Naive B cell (primary cell): ENCODE data around the gene PACRG. TPM values are rescaled to one million over a fixed set of nuclear protein-coding genes. Genes with fewer than 3 reads are reported as not detected.

Experiments
- ATAC-seq, 2 donors: fragments of 150-1000 bp; cut with Tn5 transposase; 2 replicates each; pipeline ENCODE4 v1.10.0; 2021; ENCODE audit warnings: low read depth in 2 of 2, mild to moderate bottlenecking in 2 of 2, moderate library complexity in 2 of 2
- DNase-seq: peaks from one replicate; pipeline ENCODE4 v3.0.0; 2022
- H3K27ac Mint-ChIP-seq, 6 donors: one replicate each; pipeline ENCODE4 v1.8.0; 2020 to 2022; ENCODE audit warnings: mild to moderate bottlenecking in 6 of 6, mixed read lengths in 6 of 6, moderate library complexity in 5 of 6, inconsistent platforms in 2 of 6
- H3K27me3 Mint-ChIP-seq, 3 donors: one replicate each; pipeline ENCODE4 v1.8.0; 2021 to 2022; ENCODE audit warnings: mixed read lengths in 3 of 3, mild to moderate bottlenecking in 1 of 3
- H3K36me3 Mint-ChIP-seq, 2 donors: one replicate each; pipeline ENCODE4 v1.8.0; 2020 to 2022; ENCODE audit warnings: mixed read lengths in 2 of 2, inconsistent platforms in 1 of 2, mild to moderate bottlenecking in 1 of 2
- H3K4me1 Mint-ChIP-seq, 3 donors: one replicate each; pipeline ENCODE4 v1.8.0; 2020 to 2022; ENCODE audit warnings: mixed read lengths in 3 of 3, inconsistent platforms in 1 of 3, mild to moderate bottlenecking in 1 of 3, moderate library complexity in 1 of 3
- H3K4me3 Mint-ChIP-seq, 8 donors: one replicate each; pipeline ENCODE4 v1.8.0; 2020 to 2022; ENCODE audit warnings: mild to moderate bottlenecking in 8 of 8, mixed read lengths in 8 of 8, moderate library complexity in 8 of 8, inconsistent platforms in 2 of 8
- H3K9me3 Mint-ChIP-seq, 7 donors: one replicate each; pipeline ENCODE4 v1.8.0; 2020 to 2022; ENCODE audit warnings: mixed read lengths in 7 of 7, mild to moderate bottlenecking in 5 of 7, inconsistent platforms in 2 of 7, moderate library complexity in 1 of 7
- polyA plus RNA-seq, 6 donors: library from polyadenylated mRNA; unstranded; fragments of 300-500 nt; fragmentation: Illumina TruSeq; gene quantifications; one replicate each; pipeline ENCODE4 v1.2.3, GENCODE V29; 2021; ENCODE audit warnings: low read depth in 6 of 6

PACRG gene
- polyA plus RNA-seq, 6 donors from 2014 or later = not detected

GRCh38 chr6:163122365-163122764 is 394.6 kb downstream of the PACRG start:
- no peak overlapping the region for H3K27ac Mint-ChIP-seq
- H3K4me1 Mint-ChIP-seq = no peaks in the 10 kb centered on the region
- DNase-seq (no peak), ATAC-seq (no peak)
- H3K4me3 Mint-ChIP-seq = peak overlapping the region in 1 of 8 donors; percentile 21
- H3K36me3 Mint-ChIP-seq = no peaks in the 10 kb centered on the region
- H3K9me3 Mint-ChIP-seq = peaks cover 0 to 7% (median 3%) of the 10 kb centered on the region in 7 donors
- H3K27me3 Mint-ChIP-seq = no peaks in the 10 kb centered on the region

- H3K4me1 Mint-ChIP-seq = no peaks in the 10 kb centered on the region
- H3K9me3 Mint-ChIP-seq = peaks cover 0 to 7% (median 3%) of the 10 kb centered on the region in 7 donors
- H3K27ac Mint-ChIP-seq = no peak overlapping the region
- H3K27me3 Mint-ChIP-seq = no peaks in the 10 kb centered on the region
- no peak for ATAC-seq
- no peak for DNase-seq
- H3K4me3 Mint-ChIP-seq = no peak overlapping the region
- no peaks in the 10 kb centered on the region for H3K36me3 Mint-ChIP-seq
Measured at GRCh38 chr6:163123098-163123497, 395.3 kb downstream of the PACRG start.

- ATAC-seq = no peak
- Mint-ChIP-seq H3K27me3 (no peaks in the 10 kb centered on the region), H3K4me3 (no peak overlapping the region), H3K36me3 (no peaks in the 10 kb centered on the region), H3K4me1 (no peaks in the 10 kb centered on the region), H3K9me3 (peaks cover 0 to 7% (median 3%) of the 10 kb centered on the region in 7 donors), H3K27ac (peak overlapping the region in 1 of 6 donors; percentile 28)
- no peak for DNase-seq
Measured at GRCh38 chr6:163126741-163127140, 399.0 kb downstream of the PACRG start.

GRCh38 chr6:163127587-163127986 is 399.8 kb downstream of the PACRG start:
- no peaks in the 10 kb centered on the region for H3K4me1 Mint-ChIP-seq
- H3K4me3 Mint-ChIP-seq = no peak overlapping the region
- no peaks in the 10 kb centered on the region for H3K36me3 Mint-ChIP-seq
- DNase-seq = no peak
- H3K27me3 Mint-ChIP-seq = no peaks in the 10 kb centered on the region
- no peak for ATAC-seq
- H3K9me3 Mint-ChIP-seq = peaks cover 0 to 4% (median 2%) of the 10 kb centered on the region in 7 donors
- no peak overlapping the region for H3K27ac Mint-ChIP-seq

GRCh38 chr6:163128324-163128723 is 400.6 kb downstream of the PACRG start:
- DNase-seq (no peak), ATAC-seq (no peak)
- Mint-ChIP-seq H3K4me1 (no peaks in the 10 kb centered on the region), H3K27ac (no peak overlapping the region), H3K27me3 (no peaks in the 10 kb centered on the region), H3K36me3 (no peaks in the 10 kb centered on the region), H3K9me3 (peaks cover 0 to 7% (median 2%) of the 10 kb centered on the region in 7 donors), H3K4me3 (no peak overlapping the region)

GRCh38 chr6:163132050-163132750 is 404.4 kb downstream of the PACRG start:
- Mint-ChIP-seq H3K27me3 (peaks cover 0 to 2% (median 0%) of the 10 kb centered on the region in 3 donors), H3K9me3 (peaks cover 0 to 4% (median 2%) of the 10 kb centered on the region in 7 donors), H3K27ac (no peak overlapping the region), H3K36me3 (no peaks in the 10 kb centered on the region), H3K4me3 (no peak overlapping the region), H3K4me1 (no peaks in the 10 kb centered on the region)
- no peak for ATAC-seq
- DNase-seq = no peak

GRCh38 chr6:163133017-163133416 is 405.2 kb downstream of the PACRG start:
- no peaks in the 10 kb centered on the region for H3K4me1 Mint-ChIP-seq
- no peaks in the 10 kb centered on the region for H3K36me3 Mint-ChIP-seq
- peaks cover 0 to 8% (median 0%) of the 10 kb centered on the region in 3 donors for H3K27me3 Mint-ChIP-seq
- H3K4me3 Mint-ChIP-seq = no peak overlapping the region
- ATAC-seq (no peak), DNase-seq (no peak)
- peaks cover 0 to 4% (median 2%) of the 10 kb centered on the region in 7 donors for H3K9me3 Mint-ChIP-seq
- H3K27ac Mint-ChIP-seq = no peak overlapping the region

GRCh38 chr6:163133691-163134090 is 405.9 kb downstream of the PACRG start:
- no peak overlapping the region for H3K4me3 Mint-ChIP-seq
- no peak for ATAC-seq
- peaks cover 0 to 4% (median 2%) of the 10 kb centered on the region in 7 donors for H3K9me3 Mint-ChIP-seq
- no peak overlapping the region for H3K27ac Mint-ChIP-seq
- peaks cover 0 to 8% (median 0%) of the 10 kb centered on the region in 3 donors for H3K27me3 Mint-ChIP-seq
- no peaks in the 10 kb centered on the region for H3K36me3 Mint-ChIP-seq
- no peaks in the 10 kb centered on the region for H3K4me1 Mint-ChIP-seq
- no peak for DNase-seq

- no peak for DNase-seq
- H3K27ac Mint-ChIP-seq = no peak overlapping the region
- peaks cover 0 to 5% (median 3%) of the 10 kb centered on the region in 7 donors for H3K9me3 Mint-ChIP-seq
- no peak for ATAC-seq
- H3K36me3 Mint-ChIP-seq = no peaks in the 10 kb centered on the region
- peaks cover 3 to 17% (median 5%) of the 10 kb centered on the region in 3 donors for H3K27me3 Mint-ChIP-seq
- no peaks in the 10 kb centered on the region for H3K4me1 Mint-ChIP-seq
- no peak overlapping the region for H3K4me3 Mint-ChIP-seq
Measured at GRCh38 chr6:163136681-163137397, 409.1 kb downstream of the PACRG start.

GRCh38 chr6:163137398-163137881 is 409.7 kb downstream of the PACRG start:
- ATAC-seq = no peak
- Mint-ChIP-seq H3K27me3 (peaks cover 3 to 17% (median 5%) of the 10 kb centered on the region in 3 donors), H3K9me3 (peaks cover 0 to 5% (median 3%) of the 10 kb centered on the region in 7 donors), H3K27ac (no peak overlapping the region), H3K36me3 (no peaks in the 10 kb centered on the region), H3K4me3 (peak overlapping the region in 1 of 8 donors; percentile 76), H3K4me1 (no peaks in the 10 kb centered on the region)
- no peak for DNase-seq

- Mint-ChIP-seq H3K27ac (peak overlapping the region in 1 of 6 donors; percentile 62), H3K4me1 (no peaks in the 10 kb centered on the region), H3K27me3 (peaks cover 7 to 23% (median 21%) of the 10 kb centered on the region in 3 donors), H3K9me3 (peaks cover 0 to 4% (median 0%) of the 10 kb centered on the region in 7 donors), H3K4me3 (no peak overlapping the region), H3K36me3 (peaks cover 0 to 7% of the 10 kb centered on the region in 2 donors)
- ATAC-seq = no peak
- DNase-seq = no peak
Measured at GRCh38 chr6:163146036-163146435, 418.3 kb downstream of the PACRG start.

GRCh38 chr6:163147994-163148393 is 420.2 kb downstream of the PACRG start:
- peaks cover 0 to 4% (median 0%) of the 10 kb centered on the region in 7 donors for H3K9me3 Mint-ChIP-seq
- peaks cover 0 to 7% of the 10 kb centered on the region in 2 donors for H3K36me3 Mint-ChIP-seq
- ATAC-seq (no peak), DNase-seq (no peak)
- H3K27me3 Mint-ChIP-seq = peaks cover 13 to 23% (median 21%) of the 10 kb centered on the region in 3 donors
- no peak overlapping the region for H3K27ac Mint-ChIP-seq
- no peaks in the 10 kb centered on the region for H3K4me1 Mint-ChIP-seq
- no peak overlapping the region for H3K4me3 Mint-ChIP-seq

- Mint-ChIP-seq H3K27ac (no peak overlapping the region), H3K9me3 (peaks cover 0 to 4% (median 0%) of the 10 kb centered on the region in 7 donors), H3K4me1 (no peaks in the 10 kb centered on the region), H3K36me3 (peaks cover 0 to 7% of the 10 kb centered on the region in 2 donors), H3K27me3 (peaks cover 13 to 23% (median 21%) of the 10 kb centered on the region in 3 donors), H3K4me3 (no peak overlapping the region)
- ATAC-seq (no peak), DNase-seq (no peak)
Measured at GRCh38 chr6:163148451-163149278, 420.9 kb downstream of the PACRG start.
